HTR-8/SVneo (cell line): ENCODE measurements around the gene TLCD3B.

Source experiments
- DNase-seq: peaks from one replicate; pipeline ENCODE4 v3.0.0; 2011; ENCODE audit warnings: low spot score, mixed read lengths; ENCODE audit not compliant: insufficient read length
- FAIRE-seq: peaks from 2 replicates; lab custom pipeline; 2011; peaks lifted over from hg19 to GRCh38; lab: Jason Lieb, UNC

The TLCD3B gene

DNA sequence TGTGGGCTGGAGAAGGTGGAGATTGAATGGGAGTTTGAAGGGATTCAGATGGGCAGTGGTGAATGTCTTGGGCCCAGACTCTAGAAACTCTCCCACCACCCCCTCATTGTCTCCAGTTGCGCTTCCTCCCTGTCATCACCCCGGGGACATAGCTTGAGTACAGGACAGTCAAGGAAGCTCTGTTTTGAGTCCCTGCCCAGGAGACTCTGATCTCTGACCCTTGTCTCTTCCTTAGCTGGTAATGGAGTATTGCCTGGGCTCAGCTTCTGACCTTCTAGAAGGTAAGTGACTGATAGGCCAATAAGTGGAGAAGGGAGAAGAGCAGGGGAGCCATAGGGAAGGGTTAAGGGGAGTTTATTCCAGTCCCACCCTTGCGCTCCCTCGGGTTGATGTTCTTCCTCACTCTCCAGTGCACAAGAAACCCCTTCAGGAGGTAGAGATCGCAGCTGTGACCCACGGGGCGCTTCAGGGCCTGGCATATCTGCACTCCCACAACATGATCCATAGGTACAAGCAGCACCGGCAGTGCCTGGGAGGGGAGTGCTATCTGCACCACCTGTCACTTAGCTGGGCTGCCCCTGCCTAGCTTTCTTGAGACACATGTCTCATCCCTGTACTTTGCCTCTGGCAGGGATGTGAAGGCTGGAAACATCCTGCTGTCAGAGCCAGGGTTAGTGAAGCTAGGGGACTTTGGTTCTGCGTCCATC, 52.4 kb downstream of the TLCD3B start:
- DNase-seq (no peak), FAIRE-seq (no peak)

GRCh38 chr16:29978081-29978480, 53.0 kb downstream of the TLCD3B start:
- DNase-seq, result no peak
- no peak for FAIRE-seq

DNA sequence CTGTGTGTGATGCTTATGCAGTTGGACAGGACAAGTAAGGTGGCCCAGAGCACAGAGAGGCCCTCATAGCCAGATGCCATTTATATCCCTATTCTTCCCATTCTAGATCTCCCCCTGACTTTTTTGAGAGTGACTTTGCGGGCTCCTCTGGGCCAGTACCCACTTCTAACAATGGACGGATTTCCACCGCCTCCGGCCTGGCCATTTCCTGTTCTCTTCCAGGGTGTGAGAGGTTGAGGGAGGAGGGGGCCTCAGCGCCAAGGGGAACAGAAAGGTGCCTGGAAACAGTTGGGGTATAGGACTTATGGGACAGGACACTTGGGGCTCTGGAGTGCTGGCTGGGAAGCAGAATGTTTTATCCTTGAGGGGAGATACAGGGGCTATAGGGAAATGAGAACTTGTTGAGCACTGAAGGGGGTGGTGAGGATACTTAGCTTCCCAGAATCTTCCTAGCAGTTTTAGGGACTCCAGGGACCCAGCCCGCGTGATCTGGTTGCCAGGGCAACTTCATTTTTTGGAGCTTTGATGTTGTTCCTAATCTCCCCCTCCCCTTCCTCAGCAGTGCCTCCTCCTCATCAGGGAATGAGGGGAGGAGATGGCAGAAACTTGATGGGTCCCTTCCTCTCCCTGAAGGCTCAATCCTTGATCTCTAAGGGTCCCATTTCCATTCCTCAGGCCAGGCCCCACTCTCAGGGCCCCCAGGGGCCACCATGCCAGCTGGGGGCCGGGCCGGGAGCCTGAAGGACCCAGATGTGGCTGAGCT, 53.8 kb downstream of the TLCD3B start:
- DNase-seq (no peak), FAIRE-seq (no peak)

DNA sequence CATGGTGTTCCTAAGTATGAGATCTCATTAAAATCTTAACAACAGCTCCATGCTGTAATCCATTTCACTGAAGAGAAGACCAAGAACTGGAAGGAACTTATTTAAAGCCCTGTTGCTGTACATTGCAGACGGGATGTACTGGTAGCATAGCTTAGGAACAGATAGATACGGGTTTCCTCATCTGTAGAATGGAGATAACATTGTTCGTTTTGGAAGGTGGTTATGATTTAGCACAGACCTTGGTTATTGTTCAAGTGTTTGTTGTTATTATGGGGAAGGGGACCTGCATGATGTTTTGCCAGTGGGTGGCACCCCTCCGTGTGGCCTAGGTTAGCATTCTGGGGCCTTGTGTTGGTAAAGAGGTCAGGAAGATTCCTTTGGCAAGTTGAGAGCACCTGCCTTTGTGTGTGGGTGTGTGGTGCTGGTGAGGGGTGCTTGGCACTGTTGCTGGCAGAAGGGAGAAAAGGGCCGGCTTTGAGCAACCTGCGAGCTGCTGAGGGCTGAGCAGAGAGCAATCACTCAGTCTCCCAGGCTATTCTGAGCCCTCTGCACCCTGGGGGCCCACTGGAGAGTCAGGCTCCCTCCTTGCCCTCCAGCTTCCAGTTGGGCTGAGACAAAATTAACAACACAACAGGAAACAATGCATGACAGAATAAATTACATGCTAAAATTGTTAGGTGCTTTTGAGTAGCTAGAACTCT, 55.1 kb downstream of the TLCD3B start:
- FAIRE-seq (no peak), DNase-seq (no peak)

GRCh38 chr16:29975134-29975538, 55.9 kb downstream of the TLCD3B start:
- DNase-seq (no peak), FAIRE-seq (no peak)
